ENCODE results near the gene SERPINC1.

SERPINC1 gene

DNA sequence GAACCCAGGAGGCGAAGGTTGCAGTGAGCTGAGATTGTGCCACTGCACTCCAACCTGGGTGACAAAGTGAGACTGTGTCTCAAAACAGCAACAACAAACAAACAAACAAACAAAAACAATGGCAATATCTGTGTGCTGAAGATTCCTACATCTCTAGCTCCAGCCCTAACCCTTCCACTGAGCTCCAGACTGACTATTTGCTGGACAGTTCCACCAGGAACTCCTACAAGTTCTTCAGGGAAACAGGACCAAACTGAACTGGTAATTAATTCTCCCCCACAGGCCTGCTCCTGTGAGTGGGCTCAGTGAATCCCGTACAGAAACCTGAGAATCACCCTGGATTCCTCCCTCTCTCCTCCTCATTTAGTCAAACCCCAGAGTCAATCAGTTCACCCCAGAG is 1.5 kb downstream of the SERPINC1 start:
- TF ChIP-seq, protein P1, sequence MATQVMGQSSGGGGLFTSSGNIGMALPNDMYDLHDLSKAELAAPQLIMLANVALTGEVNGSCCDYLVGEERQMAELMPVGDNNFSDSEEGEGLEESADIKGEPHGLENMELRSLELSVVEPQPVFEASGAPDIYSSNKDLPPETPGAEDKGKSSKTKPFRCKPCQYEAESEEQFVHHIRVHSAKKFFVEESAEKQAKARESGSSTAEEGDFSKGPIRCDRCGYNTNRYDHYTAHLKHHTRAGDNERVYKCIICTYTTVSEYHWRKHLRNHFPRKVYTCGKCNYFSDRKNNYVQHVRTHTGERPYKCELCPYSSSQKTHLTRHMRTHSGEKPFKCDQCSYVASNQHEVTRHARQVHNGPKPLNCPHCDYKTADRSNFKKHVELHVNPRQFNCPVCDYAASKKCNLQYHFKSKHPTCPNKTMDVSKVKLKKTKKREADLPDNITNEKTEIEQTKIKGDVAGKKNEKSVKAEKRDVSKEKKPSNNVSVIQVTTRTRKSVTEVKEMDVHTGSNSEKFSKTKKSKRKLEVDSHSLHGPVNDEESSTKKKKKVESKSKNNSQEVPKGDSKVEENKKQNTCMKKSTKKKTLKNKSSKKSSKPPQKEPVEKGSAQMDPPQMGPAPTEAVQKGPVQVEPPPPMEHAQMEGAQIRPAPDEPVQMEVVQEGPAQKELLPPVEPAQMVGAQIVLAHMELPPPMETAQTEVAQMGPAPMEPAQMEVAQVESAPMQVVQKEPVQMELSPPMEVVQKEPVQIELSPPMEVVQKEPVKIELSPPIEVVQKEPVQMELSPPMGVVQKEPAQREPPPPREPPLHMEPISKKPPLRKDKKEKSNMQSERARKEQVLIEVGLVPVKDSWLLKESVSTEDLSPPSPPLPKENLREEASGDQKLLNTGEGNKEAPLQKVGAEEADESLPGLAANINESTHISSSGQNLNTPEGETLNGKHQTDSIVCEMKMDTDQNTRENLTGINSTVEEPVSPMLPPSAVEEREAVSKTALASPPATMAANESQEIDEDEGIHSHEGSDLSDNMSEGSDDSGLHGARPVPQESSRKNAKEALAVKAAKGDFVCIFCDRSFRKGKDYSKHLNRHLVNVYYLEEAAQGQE (IDR thresholded peaks at IDR 0.05; ENCODE audit: insufficient read depth in 1 of 2, low read depth in 2 of 2, low read length in 2 of 2), result peak; percentile 50 to 85; a peak in 3 of 4 replicates
- TF ChIP-seq POLR2AphosphoS5 (IDR thresholded peaks at IDR 0.05; ENCODE audit: low read depth, low read length), result no peak

DNA sequence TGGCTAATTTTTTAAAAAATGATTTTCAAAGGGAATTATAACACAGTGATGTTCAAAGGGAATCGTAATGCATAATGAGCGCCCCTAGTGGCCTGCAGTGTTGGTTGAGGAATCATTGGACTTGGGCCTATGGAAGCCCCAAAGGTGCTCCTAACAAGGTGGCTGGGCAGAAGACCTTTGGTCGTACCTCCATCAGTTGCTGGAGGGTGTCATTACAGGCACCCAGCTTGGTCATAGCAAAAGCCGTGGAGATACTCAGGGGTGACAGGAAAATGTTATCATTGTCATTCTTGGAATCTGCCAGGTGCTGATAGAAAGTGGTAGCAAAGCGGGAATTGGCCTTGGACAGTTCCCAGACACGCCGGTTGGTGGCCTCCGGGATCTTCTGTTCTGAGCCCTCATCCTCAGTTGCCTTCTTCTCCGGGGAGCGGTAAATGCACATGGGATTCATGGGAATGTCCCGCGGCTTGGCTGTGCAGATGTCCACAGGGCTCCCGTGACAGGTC is 2.7 kb downstream of the SERPINC1 start:
- TF ChIP-seq, protein P1 (IDR thresholded peaks at IDR 0.05; ENCODE audit: insufficient read depth in 1 of 2, low read depth in 2 of 2, low read length in 2 of 2), result 0 out of 4 replicates have a peak, but pooled peaks of 1 of the 2 experiments have one; percentile 13
- no peak for TF ChIP-seq TAF1 (IDR thresholded peaks at IDR 0.05; ENCODE audit: borderline replicate concordance, insufficient read depth, low read length)

DNA sequence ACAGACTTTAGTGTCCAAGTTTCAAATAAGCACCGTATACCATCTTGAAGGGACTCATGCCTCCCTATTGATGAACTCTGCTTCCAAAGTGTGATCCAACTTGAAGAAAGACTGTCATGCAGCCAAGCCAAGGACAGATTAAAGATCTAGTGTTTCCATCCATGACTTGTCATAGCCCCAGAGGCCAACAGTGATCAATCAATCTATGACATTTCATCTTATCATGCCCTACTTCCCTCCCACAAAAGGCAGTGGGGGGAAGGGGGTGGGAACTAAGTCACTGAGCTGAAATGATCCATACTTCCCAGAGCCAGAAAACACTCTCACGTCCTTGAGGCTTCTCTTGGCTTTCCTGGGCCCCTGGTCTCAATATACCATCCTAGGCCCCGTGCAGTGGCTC is 4.0 kb downstream of the SERPINC1 start:
- TF ChIP-seq, protein P1 (IDR thresholded peaks at IDR 0.05; ENCODE audit: insufficient read depth in 1 of 2, low read depth in 2 of 2, low read length in 2 of 2), result no peak
- no peak for TF ChIP-seq FOXP2 (optimal IDR thresholded peaks at IDR 0.05; ENCODE audit: borderline replicate concordance, extremely low read depth, extremely low read length, insufficient read depth)
- no peak for TF ChIP-seq TAF1 (IDR thresholded peaks at IDR 0.05; ENCODE audit: borderline replicate concordance, insufficient read depth, low read length)
- TF ChIP-seq SIN3A (IDR thresholded peaks at IDR 0.05; ENCODE audit: borderline replicate concordance, insufficient read depth, low read length), result no peak
- TF ChIP-seq POLR2AphosphoS5 (IDR thresholded peaks at IDR 0.05; ENCODE audit: low read depth, low read length), result no peak

DNA sequence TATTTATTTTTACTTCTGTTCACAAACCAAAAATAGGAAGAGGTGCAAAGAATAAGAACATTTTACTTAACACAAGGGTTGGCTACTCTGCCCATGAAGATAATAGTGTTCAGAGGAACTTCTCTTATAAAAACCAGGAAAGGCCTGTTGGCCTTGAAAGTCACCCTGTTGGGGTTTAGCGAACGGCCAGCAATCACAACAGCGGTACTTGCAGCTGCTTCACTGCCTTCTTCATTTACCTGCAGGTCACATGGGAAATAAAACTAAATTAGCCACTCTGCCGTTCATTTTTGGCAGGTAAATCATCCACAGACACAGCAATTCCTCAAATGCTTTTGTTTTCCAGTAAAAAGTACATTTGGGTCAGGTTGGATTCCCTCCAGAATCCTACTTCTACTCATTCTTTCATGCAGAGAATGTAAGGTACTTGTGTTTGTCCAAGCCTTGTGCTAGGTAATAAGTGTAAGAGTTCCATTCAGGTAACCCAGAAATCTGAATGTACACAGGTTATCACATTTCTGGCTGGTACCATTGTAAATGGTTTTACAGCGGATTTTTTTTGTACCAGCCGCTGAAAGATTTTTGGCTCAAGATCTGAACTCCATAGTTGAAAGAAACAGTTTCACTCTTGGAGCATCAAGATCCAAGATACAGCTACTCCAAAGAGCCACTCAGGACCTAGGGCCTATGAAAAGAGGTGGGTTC is 13.1 kb downstream of the SERPINC1 start:
- TF ChIP-seq, protein P1 (IDR thresholded peaks at IDR 0.05; ENCODE audit: insufficient read depth in 1 of 2, low read depth in 2 of 2, low read length in 2 of 2), result no peak
- no peak for TF ChIP-seq FOXP2 (optimal IDR thresholded peaks at IDR 0.05; ENCODE audit: borderline replicate concordance, extremely low read depth, extremely low read length, insufficient read depth)
- no peak for TF ChIP-seq SIN3A (IDR thresholded peaks at IDR 0.05; ENCODE audit: borderline replicate concordance, insufficient read depth, low read length)
- TF ChIP-seq TAF1 (IDR thresholded peaks at IDR 0.05; ENCODE audit: borderline replicate concordance, insufficient read depth, low read length), result no peak
- TF ChIP-seq POLR2AphosphoS5 (IDR thresholded peaks at IDR 0.05; ENCODE audit: low read depth, low read length), result no peak

DNA sequence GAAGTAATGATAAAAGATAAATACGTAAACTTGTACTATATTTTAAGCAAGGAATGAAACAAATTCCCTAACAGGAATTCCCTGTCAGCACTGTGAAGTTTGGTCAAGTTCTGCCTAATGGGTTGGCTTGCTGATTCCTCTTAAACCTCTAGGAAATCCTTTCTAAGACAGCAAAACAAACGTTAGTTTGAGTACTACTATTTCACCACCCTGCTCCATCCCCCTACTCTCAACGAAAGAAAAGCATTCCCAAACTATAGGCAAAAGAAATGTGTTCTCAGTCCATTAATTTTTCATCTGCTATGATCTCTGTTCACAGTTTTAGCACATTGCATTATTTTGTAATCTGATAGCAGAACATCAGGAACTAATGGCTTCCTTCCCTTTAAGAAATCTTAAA is 16.1 kb downstream of the SERPINC1 start:
- no peak for TF ChIP-seq FOXP2 (optimal IDR thresholded peaks at IDR 0.05; ENCODE audit: borderline replicate concordance, extremely low read depth, extremely low read length, insufficient read depth)
- no peak for TF ChIP-seq SIN3A (IDR thresholded peaks at IDR 0.05; ENCODE audit: borderline replicate concordance, insufficient read depth, low read length)
- TF ChIP-seq TAF1 (IDR thresholded peaks at IDR 0.05; ENCODE audit: borderline replicate concordance, insufficient read depth, low read length), result no peak
- TF ChIP-seq POLR2AphosphoS5 (IDR thresholded peaks at IDR 0.05; ENCODE audit: low read depth, low read length), result no peak
- TF ChIP-seq, protein P1 (IDR thresholded peaks at IDR 0.05; ENCODE audit: insufficient read depth in 1 of 2, low read depth in 2 of 2, low read length in 2 of 2), result no peak
